GM19463 (cell line): ENCODE data around the gene CHRNG.
"Not testable (repeated sequence)": the region's sequence is repeated elsewhere in the genome, so short reads cannot be mapped to it uniquely, and the experiment has no call there.

ENCODE experiments used
- ATAC-seq: cut with Tn5 transposase; IDR thresholded peaks from one replicate; pipeline ENCODE4 v1.9.1; 2021; ENCODE audit warnings: mild to moderate bottlenecking, moderate library complexity; ENCODE audit not compliant: unreplicated experiment

CHRNG gene

GRCh38 chr2:232526372-232526941, 13.0 kb upstream of the CHRNG start:
- ATAC-seq = no peak

- ATAC-seq = no peak
Observed at GRCh38 chr2:232527905-232528470, 11.5 kb upstream of the CHRNG start.

- no peak for ATAC-seq
Observed at GRCh38 chr2:232528746-232529460, 10.6 kb upstream of the CHRNG start.

- no peak for ATAC-seq
Observed at GRCh38 chr2:232529806-232530547, 9.5 kb upstream of the CHRNG start.

GRCh38 chr2:232530626-232531260, 8.7 kb upstream of the CHRNG start:
- ATAC-seq = no peak

- ATAC-seq = no peak
Observed at GRCh38 chr2:232532419-232532818, 7.1 kb upstream of the CHRNG start.

GRCh38 chr2:232532821-232533220, 6.7 kb upstream of the CHRNG start:
- ATAC-seq = not testable (repeated sequence)

GRCh38 chr2:232533944-232534710, 5.4 kb upstream of the CHRNG start:
- no peak for ATAC-seq

- ATAC-seq = no peak
Observed at GRCh38 chr2:232534940-232535651, 4.4 kb upstream of the CHRNG start.

- no peak for ATAC-seq
Observed at GRCh38 chr2:232535761-232536530, 3.5 kb upstream of the CHRNG start.

- no peak for ATAC-seq
Observed at GRCh38 chr2:232537079-232537478, 2.4 kb upstream of the CHRNG start.

- no peak for ATAC-seq
Observed at GRCh38 chr2:232537499-232537898, 2.0 kb upstream of the CHRNG start.

- ATAC-seq = no peak
Observed at GRCh38 chr2:232538671-232539070, 821 bp upstream of the CHRNG start.

GRCh38 chr2:232540441-232541041, 1.0 kb downstream of the CHRNG start:
- no peak for ATAC-seq

GRCh38 chr2:232541195-232541960, 1.9 kb downstream of the CHRNG start:
- ATAC-seq = no peak

GRCh38 chr2:232541961-232542714, 2.6 kb downstream of the CHRNG start:
- ATAC-seq = no peak
